GM12878 (cell line): ENCODE data around the gene KCNK4. TPM values are rescaled to one million over a fixed set of nuclear protein-coding genes. Genes with fewer than 3 reads are reported as not detected.
A peak's percentile ranks its signal among the peaks of the same experiment; 100 is the strongest.

ENCODE experiments used
- CEBPB ChIP-seq, 2 experiments: fragments of 150-350 bp in 1 of 2; IDR thresholded peaks; 2 replicates each; pipeline ENCODE4 v1.6.1; 2012 to 2014; ENCODE audit warnings: low read depth in 2 of 2, low read length in 2 of 2, borderline replicate concordance in 1 of 2, inconsistent platforms in 1 of 2
- CEBPZ ChIP-seq: fragments of 150-350 bp; IDR thresholded peaks from 2 replicates; pipeline ENCODE4 v1.6.1; 2016; ENCODE audit warnings: low read depth, low read length
- DPF2 ChIP-seq: fragments of 450-650 bp; IDR thresholded peaks from 2 replicates; pipeline ENCODE4 v1.6.1; 2017; ENCODE audit warnings: mild to moderate bottlenecking
- EZH2 ChIP-seq: IDR thresholded peaks from 2 replicates; pipeline ENCODE4 v1.6.1; 2012; ENCODE audit warnings: low read depth, mild to moderate bottlenecking, control low read depth, inconsistent platforms, low read length, borderline replicate concordance; ENCODE audit not compliant: control insufficient read depth
- IKZF2 ChIP-seq, 2 experiments: fragments of 450-650 bp; IDR thresholded peaks; 2 replicates each; pipeline ENCODE4 v1.6.1; 2017; ENCODE audit warnings: mild to moderate bottlenecking in 2 of 2, moderate library complexity in 2 of 2
- JUND ChIP-seq: IDR thresholded peaks from 2 replicates; pipeline ENCODE4 v1.6.1; 2012; ENCODE audit warnings: low read depth, mild to moderate bottlenecking, low read length, improper control_type of control experiment, moderate library complexity
- NFYB ChIP-seq: IDR thresholded peaks from 2 replicates; pipeline ENCODE4 v1.6.1; 2011; ENCODE audit warnings: low read depth, mild to moderate bottlenecking, low read length, improper control_type of control experiment, moderate library complexity; ENCODE audit not compliant: insufficient read depth
- NR2C2 ChIP-seq: IDR thresholded peaks from 2 replicates; pipeline ENCODE4 v1.6.1; 2011; ENCODE audit warnings: borderline replicate concordance, low read depth; ENCODE audit not compliant: control insufficient read depth, insufficient read length
- PBX3 ChIP-seq: IDR thresholded peaks from 2 replicates; pipeline ENCODE4 v1.6.1; 2011; ENCODE audit warnings: mild to moderate bottlenecking, low read depth, low read length, moderate library complexity; ENCODE audit not compliant: insufficient replicate concordance
- POU2F2 ChIP-seq: IDR thresholded peaks from 3 replicates; pipeline ENCODE4 v1.6.1; 2011; ENCODE audit warnings: low read depth, mild to moderate bottlenecking, low read length, borderline replicate concordance
- SREBF2 ChIP-seq: IDR thresholded peaks from 2 replicates; pipeline ENCODE4 v1.6.1; 2012; ENCODE audit warnings: mild to moderate bottlenecking, low read length
- SRF ChIP-seq, 2 experiments: IDR thresholded peaks; 2 replicates each; pipeline ENCODE4 v1.6.1; 2011; ENCODE audit warnings: low read depth in 2 of 2, low read length in 2 of 2, mild to moderate bottlenecking in 1 of 2, moderate library complexity in 1 of 2
- YY1 ChIP-seq: IDR thresholded peaks from 2 replicates; pipeline ENCODE4 v1.6.1; 2011; ENCODE audit warnings: low read depth, mild to moderate bottlenecking, low read length
- ZBTB40 ChIP-seq: fragments of 450-650 bp; IDR thresholded peaks from 2 replicates; pipeline ENCODE4 v1.6.1; 2016; ENCODE audit warnings: mild to moderate bottlenecking, moderate library complexity, borderline replicate concordance
- ZNF687 ChIP-seq: fragments of 450-650 bp; IDR thresholded peaks from 2 replicates; pipeline ENCODE4 v1.6.1; 2017; ENCODE audit warnings: mild to moderate bottlenecking, moderate library complexity
- polyA plus RNA-seq, 11 experiments: library from polyadenylated mRNA; depleted of rRNA in 4 of 11; unstranded in 6 of 11; stranded (reverse) in 5 of 11; fragments of >200 nt; fragmentation: Nextera tagmentation in 4 of 11; fragmentation: Illumina TruSeq in 1 of 11; extraction: Ambion mirVana in 4 of 11; extraction: Trizol in 1 of 11; gene quantifications; 1 replicate in 1 of 11; 2 replicates in 10 of 11; pipeline versions ENCODE4 v1.2.1 to v1.2.3, GENCODE V29; 2011 to 2016; ENCODE audit warnings: inconsistent platforms in 2 of 11, missing spikeins in 2 of 11, low read depth in 1 of 11
- total RNA-seq, 4 experiments: library from RNA; depleted of rRNA in 3 of 4; stranded (reverse); fragments of >200 nt in 3 of 4; fragmentation: Illumina TruSeq in 1 of 4; extraction: Trizol in 1 of 4; gene quantifications; 2 replicates each; pipeline versions ENCODE4 v1.2.1 to v1.2.3, GENCODE V29; 2013 to 2021

Gene KCNK4
- total and polyA plus RNA-seq, 10 of the 15 experiments (the other 5 are each of a cell fraction or from before 2014, with no cell fraction given), result 0.04 TPM; not detected in 9

GRCh38 chr11:64331569-64332371, 40.7 kb downstream of the KCNK4 start (continued):
- TF ChIP-seq ZBTB40, result no peak
- peak; percentile 43 for TF ChIP-seq PBX3
- TF ChIP-seq JUND, result 0 out of 2 replicates have a peak, but pooled peaks have one; percentile 79
- TF ChIP-seq NFYB, result no peak
- peak; percentile 74 for TF ChIP-seq YY1
- TF ChIP-seq SRF (IDR thresholded peaks at IDR 0.05; ENCODE audit: low read depth in 2 of 2, low read length in 2 of 2), result 0 out of 4 replicates have a peak, but pooled peaks of 1 of the 2 experiments have one; percentile 6
- TF ChIP-seq CEBPB (IDR thresholded peaks at IDR 0.05; ENCODE audit: borderline replicate concordance in 1 of 2, low read depth in 2 of 2, low read length in 2 of 2), result no peak
- no peak for TF ChIP-seq CEBPZ
- no peak for TF ChIP-seq NR2C2
- TF ChIP-seq ZNF687, result peak; percentile 72
- TF ChIP-seq SREBF2, result no peak
- TF ChIP-seq IKZF2 (IDR thresholded peaks at IDR 0.05), result peak; percentile 82 to 85
- TF ChIP-seq DPF2, result peak; percentile 89
- TF ChIP-seq POU2F2, result peak; percentile 38; the same call in 2 of the 3 replicates
- no peak for TF ChIP-seq EZH2
